ENCODE results near the gene AGAP2. TPM values are rescaled to one million over a fixed set of nuclear protein-coding genes. Genes with fewer than 3 reads are reported as not detected.

The AGAP2 gene
- total and polyA plus RNA-seq, 2 of the 13 experiments (the other 11 are each of a cell fraction or from before 2014, with no cell fraction given) = 0.38 to 0.45 TPM

DNA sequence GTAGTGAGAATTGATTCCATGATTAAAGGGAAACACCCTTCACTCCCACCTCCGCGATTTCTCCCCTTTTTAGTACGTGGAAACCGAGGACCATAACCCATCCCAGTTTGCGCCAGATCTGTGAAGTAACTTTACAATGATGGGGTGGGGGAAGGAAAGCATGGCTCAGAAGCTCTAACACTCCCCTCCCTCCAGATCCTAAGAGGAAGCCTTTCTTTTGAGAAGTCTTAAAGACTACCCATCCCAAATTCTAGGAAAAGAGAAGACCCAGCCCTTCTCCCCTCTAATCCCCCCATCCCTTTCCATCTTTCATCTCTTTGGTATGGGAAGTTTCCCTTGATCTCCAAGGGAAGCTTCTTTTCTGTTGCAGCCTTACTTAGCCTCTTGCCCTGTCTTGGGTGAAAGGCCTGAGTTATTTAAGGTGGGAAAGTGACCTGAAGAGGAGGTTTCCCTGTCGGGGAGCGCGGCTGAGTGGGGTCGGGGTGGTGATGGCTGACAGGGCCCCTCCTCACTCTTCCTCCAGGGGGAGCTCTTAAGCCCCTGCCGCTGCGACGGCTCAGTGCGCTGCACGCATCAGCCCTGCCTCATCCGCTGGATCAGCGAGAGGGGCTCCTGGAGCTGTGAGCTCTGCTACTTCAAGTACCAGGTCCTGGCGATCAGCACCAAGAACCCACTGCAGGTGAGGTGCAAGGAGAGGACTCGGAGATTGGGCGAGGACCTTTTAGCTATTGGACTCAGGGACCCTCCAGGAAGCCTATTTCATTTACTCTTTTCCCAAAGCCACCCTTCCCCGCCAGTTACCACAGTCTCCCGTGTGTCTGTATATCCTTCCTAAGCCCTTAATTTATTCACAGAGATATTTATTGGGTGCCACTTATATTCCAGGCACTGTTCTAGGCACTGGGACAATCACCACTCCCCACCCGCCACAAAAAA lies 18.1 kb upstream of the AGAP2 start:
- Histone ChIP-seq H3K27me3 (ENCODE audit: control insufficient read depth in 1 of 2, insufficient read depth in 2 of 2, low read length in 2 of 2) (no peaks in the 10 kb centered on the region; a peak in 1 of 5 replicates), H3K79me2 (ENCODE audit: insufficient read depth, low read length) (peaks cover 7% of the 10 kb centered on the region), H4K20me1 (ENCODE audit: insufficient read depth, low read length) (0 out of 2 replicates have a peak, but pooled peaks cover 5% of the 10 kb centered on the region), H3K4me1 (ENCODE audit: insufficient read depth, low read length) (peaks cover 39% of the 10 kb centered on the region), H3K9me3 (ENCODE audit: low read length) (no peaks in the 10 kb centered on the region), H3K36me3 (replicated peaks in 1 of 2; ENCODE audit: control insufficient read depth in 1 of 2, insufficient read depth in 2 of 2, low read length in 2 of 2) (no peaks in the 10 kb centered on the region; a peak in 1 of 5 replicates), H3K9ac (ENCODE audit: insufficient read depth, low read depth, low read length) (peak overlapping the region; percentile 71; the same call in 1 of the 2 replicates), H2AFZ (ENCODE audit: low read length) (peak overlapping the region; percentile 5), H3K4me2 (ENCODE audit: low read depth, low read length) (peak overlapping the region; percentile 96), H3K4me3 (replicated peaks in 1 of 3; ENCODE audit: insufficient read depth in 1 of 3, low read depth in 2 of 3, low read length in 3 of 3) (peak overlapping the region; percentile 81 to 82 (median 81)), H3K27ac (ENCODE audit: extremely low read length, insufficient read depth, low read length) (peak overlapping the region; percentile 67)
- intact Hi-C loops (cut with micrococcal nuclease; ENCODE audit: unreplicated experiment) = no loop called here
- in situ Hi-C loops (cut with HindIII; ENCODE audit: extremely low pct_ligation_motif_present, low pct_unique_long_range_greater_than_20kb) = no loop called here
- ATAC-seq = peak; percentile 61
- DNase-seq (ENCODE audit: low spot score) = no peak
- no TSS peak for BruUV-seq (replicated peaks)
- FAIRE-seq = no peak
- CTCF ChIA-PET (ENCODE audit: low intra/inter-chr PET ratio, low total read pairs) = interaction anchor here (1.2 to 1.8 kb wide), 2 partner anchors 8 to 149 kb away, joined by 3 to 9 read pairs; no protein-coding TSS in a partner anchor
- POLR2A ChIA-PET = interaction anchor here (1.3 to 3.0 kb wide), 4 partner anchors 8 to 16 kb away, joined by 8 to 14 read pairs (median 9); partner anchors contain the start of genes CYP27B1, EEF1AKMT3, METTL1 and TSPAN31
- 38% methylated on average over 14 of the region's 22 CpGs for WGBS (ENCODE audit: low lambda C conversion rate)
- TF ChIP-seq, protein P1, sequence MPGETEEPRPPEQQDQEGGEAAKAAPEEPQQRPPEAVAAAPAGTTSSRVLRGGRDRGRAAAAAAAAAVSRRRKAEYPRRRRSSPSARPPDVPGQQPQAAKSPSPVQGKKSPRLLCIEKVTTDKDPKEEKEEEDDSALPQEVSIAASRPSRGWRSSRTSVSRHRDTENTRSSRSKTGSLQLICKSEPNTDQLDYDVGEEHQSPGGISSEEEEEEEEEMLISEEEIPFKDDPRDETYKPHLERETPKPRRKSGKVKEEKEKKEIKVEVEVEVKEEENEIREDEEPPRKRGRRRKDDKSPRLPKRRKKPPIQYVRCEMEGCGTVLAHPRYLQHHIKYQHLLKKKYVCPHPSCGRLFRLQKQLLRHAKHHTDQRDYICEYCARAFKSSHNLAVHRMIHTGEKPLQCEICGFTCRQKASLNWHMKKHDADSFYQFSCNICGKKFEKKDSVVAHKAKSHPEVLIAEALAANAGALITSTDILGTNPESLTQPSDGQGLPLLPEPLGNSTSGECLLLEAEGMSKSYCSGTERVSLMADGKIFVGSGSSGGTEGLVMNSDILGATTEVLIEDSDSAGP (CRISPR knock-in tag; IDR thresholded peaks at IDR 0.05; ENCODE audit: borderline replicate concordance) = peak; percentile 58; the same call in 1 of the 2 replicates
- TF ChIP-seq ATM (IDR thresholded peaks at IDR 0.05; ENCODE audit: borderline replicate concordance) (no peak), ZMYM4 (CRISPR knock-in tag; IDR thresholded peaks at IDR 0.05) (0 out of 2 replicates have a peak, but pooled peaks have one; percentile 45), ZNF207 (IDR thresholded peaks at IDR 0.05; ENCODE audit: borderline replicate concordance) (no peak), MAZ (IDR thresholded peaks at IDR 0.05; ENCODE audit: borderline replicate concordance, low read depth, low read length) (no peak), MAZ (CRISPR knock-in tag; IDR thresholded peaks at IDR 0.05; ENCODE audit: low read depth) (peak; percentile 63; the same call in 1 of the 2 replicates), BHLHE40 (IDR thresholded peaks at IDR 0.05; ENCODE audit: low read length) (no peak), MEIS1 (CRISPR knock-in tag; IDR thresholded peaks at IDR 0.05; ENCODE audit: borderline replicate concordance) (peak; percentile 59; the same call in 1 of the 2 replicates), ZNF616 (CRISPR knock-in tag; IDR thresholded peaks at IDR 0.05; ENCODE audit: low read depth) (0 out of 2 replicates have a peak, but pooled peaks have one; percentile 35), CC2D1A (CRISPR knock-in tag; IDR thresholded peaks at IDR 0.05) (no peak), MTA1 (CRISPR knock-in tag; IDR thresholded peaks at IDR 0.05; ENCODE audit: borderline replicate concordance) (peak; percentile 32; the same call in 1 of the 2 replicates), ZNF768 (CRISPR knock-in tag; IDR thresholded peaks at IDR 0.05) (peak; percentile 12; the same call in 1 of the 2 replicates), ZNF549 (CRISPR knock-in tag; IDR thresholded peaks at IDR 0.05) (no peak)
- TF ChIP-seq, protein P2, sequence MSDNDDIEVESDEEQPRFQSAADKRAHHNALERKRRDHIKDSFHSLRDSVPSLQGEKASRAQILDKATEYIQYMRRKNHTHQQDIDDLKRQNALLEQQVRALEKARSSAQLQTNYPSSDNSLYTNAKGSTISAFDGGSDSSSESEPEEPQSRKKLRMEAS (IDR thresholded peaks at IDR 0.05) = peak; percentile 53; the same call in 1 of the 2 replicates
- TF ChIP-seq, protein P3, sequence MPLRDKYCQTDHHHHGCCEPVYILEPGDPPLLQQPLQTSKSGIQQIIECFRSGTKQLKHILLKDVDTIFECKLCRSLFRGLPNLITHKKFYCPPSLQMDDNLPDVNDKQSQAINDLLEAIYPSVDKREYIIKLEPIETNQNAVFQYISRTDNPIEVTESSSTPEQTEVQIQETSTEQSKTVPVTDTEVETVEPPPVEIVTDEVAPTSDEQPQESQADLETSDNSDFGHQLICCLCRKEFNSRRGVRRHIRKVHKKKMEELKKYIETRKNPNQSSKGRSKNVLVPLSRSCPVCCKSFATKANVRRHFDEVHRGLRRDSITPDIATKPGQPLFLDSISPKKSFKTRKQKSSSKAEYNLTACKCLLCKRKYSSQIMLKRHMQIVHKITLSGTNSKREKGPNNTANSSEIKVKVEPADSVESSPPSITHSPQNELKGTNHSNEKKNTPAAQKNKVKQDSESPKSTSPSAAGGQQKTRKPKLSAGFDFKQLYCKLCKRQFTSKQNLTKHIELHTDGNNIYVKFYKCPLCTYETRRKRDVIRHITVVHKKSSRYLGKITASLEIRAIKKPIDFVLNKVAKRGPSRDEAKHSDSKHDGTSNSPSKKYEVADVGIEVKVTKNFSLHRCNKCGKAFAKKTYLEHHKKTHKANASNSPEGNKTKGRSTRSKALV (CRISPR knock-in tag; IDR thresholded peaks at IDR 0.05) = 0 out of 2 replicates have a peak, but pooled peaks have one; percentile 8
- TF ChIP-seq, protein P4, sequence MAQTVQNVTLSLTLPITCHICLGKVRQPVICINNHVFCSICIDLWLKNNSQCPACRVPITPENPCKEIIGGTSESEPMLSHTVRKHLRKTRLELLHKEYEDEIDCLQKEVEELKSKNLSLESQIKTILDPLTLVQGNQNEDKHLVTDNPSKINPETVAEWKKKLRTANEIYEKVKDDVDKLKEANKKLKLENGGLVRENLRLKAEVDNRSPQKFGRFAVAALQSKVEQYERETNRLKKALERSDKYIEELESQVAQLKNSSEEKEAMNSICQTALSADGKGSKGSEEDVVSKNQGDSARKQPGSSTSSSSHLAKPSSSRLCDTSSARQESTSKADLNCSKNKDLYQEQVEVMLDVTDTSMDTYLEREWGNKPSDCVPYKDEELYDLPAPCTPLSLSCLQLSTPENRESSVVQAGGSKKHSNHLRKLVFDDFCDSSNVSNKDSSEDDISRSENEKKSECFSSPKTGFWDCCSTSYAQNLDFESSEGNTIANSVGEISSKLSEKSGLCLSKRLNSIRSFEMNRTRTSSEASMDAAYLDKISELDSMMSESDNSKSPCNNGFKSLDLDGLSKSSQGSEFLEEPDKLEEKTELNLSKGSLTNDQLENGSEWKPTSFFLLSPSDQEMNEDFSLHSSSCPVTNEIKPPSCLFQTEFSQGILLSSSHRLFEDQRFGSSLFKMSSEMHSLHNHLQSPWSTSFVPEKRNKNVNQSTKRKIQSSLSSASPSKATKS (CRISPR knock-in tag; IDR thresholded peaks at IDR 0.05) = no peak
